H1 (cell line): ENCODE results near the gene TPPP3. TPM values are rescaled to one million over a fixed set of nuclear protein-coding genes. Genes with fewer than 3 reads are reported as not detected.

Experiments
- CTCF ChIA-PET: fragments of 300-600 bp; sonication (Branson Sonifier 250); formaldehyde crosslinking; loops from one replicate; lab custom pipeline; 2021; ENCODE audit not compliant: partially characterized antibody; lab: Charles Lee
- POLR2A ChIA-PET: fragments of 300-600 bp; sonication (Branson Sonifier 250); formaldehyde crosslinking; loops from one replicate; lab custom pipeline; 2021; ENCODE audit warnings: inconsistent platforms; ENCODE audit not compliant: partially characterized antibody; lab: Charles Lee
- DNase-seq, 2 experiments: peaks; one replicate each; pipeline versions ENCODE4 v3.0.0 to v3.0.0-alpha.2; 2010 to 2022; ENCODE audit warnings: low spot score in 2 of 2, low read depth in 1 of 2, mixed read lengths in 1 of 2
- FAIRE-seq: peaks from 2 replicates; lab custom pipeline; 2011; peaks lifted over from hg19 to GRCh38; lab: Jason Lieb, UNC
- H2AFZ ChIP-seq: 2 replicates; pipeline ENCODE4 v1.8.1; 2012; ENCODE audit warnings: low read length, inconsistent platforms
- H2AK5ac ChIP-seq: 2 replicates; pipeline ENCODE4 v1.6.1; 2013; ENCODE audit warnings: low read depth, low read length
- H2BK120ac ChIP-seq: replicated peaks from 2 replicates; pipeline ENCODE3; 2013; ENCODE audit warnings: low read depth, low read length, inconsistent platforms
- H2BK12ac ChIP-seq: 2 replicates; pipeline ENCODE4 v1.6.1; 2013; ENCODE audit warnings: low read depth, low read length
- H2BK15ac ChIP-seq: 2 replicates; pipeline ENCODE4 v1.6.1; 2013; ENCODE audit warnings: low read length
- H2BK20ac ChIP-seq: 2 replicates; pipeline ENCODE4 v1.6.1; 2013; ENCODE audit warnings: low read length
- H2BK5ac ChIP-seq: 2 replicates; pipeline ENCODE4 v1.6.1; 2013; ENCODE audit warnings: low read depth, low read length
- H3K14ac ChIP-seq: 2 replicates; pipeline ENCODE4 v1.6.1; 2013; ENCODE audit warnings: inconsistent platforms; ENCODE audit not compliant: insufficient read length
- H3K18ac ChIP-seq: 2 replicates; pipeline ENCODE4 v1.6.1; 2013; ENCODE audit warnings: low read length; ENCODE audit errors: extremely low read depth
- H3K23ac ChIP-seq: 2 replicates; pipeline ENCODE4 v1.6.1; 2013; ENCODE audit warnings: inconsistent platforms; ENCODE audit not compliant: insufficient read length
- H3K23me2 ChIP-seq: 2 replicates; pipeline ENCODE4 v1.6.1; 2013; ENCODE audit warnings: low read depth, low read length
- H3K27ac ChIP-seq: 2 replicates; pipeline ENCODE4 v1.6.1; 2011; ENCODE audit warnings: low read depth, low read length, inconsistent platforms
- H3K27me3 ChIP-seq, 4 experiments: replicated peaks in 1 of 4; 1 replicate in 1 of 4; 2 replicates in 3 of 4; pipeline versions ENCODE4 v1.6.1 to v1.8.1; 2011 to 2013; ENCODE audit warnings: low read length in 3 of 4, mild to moderate bottlenecking in 3 of 4, inconsistent platforms in 2 of 4, mixed read lengths in 2 of 4, moderate library complexity in 1 of 4; ENCODE audit not compliant: control insufficient read depth in 3 of 4, insufficient read depth in 3 of 4; ENCODE audit errors: extremely low read depth in 1 of 4
- H3K36me3 ChIP-seq, 4 experiments: 2 replicates each; pipeline versions ENCODE4 v1.6.1 to v1.8.1; 2011 to 2013; ENCODE audit warnings: mild to moderate bottlenecking in 4 of 4, low read length in 3 of 4, moderate library complexity in 2 of 4, control low read depth in 1 of 4, inconsistent platforms in 1 of 4; ENCODE audit not compliant: insufficient read depth in 4 of 4, control insufficient read depth in 2 of 4
- H3K4ac ChIP-seq: replicated peaks from 2 replicates; pipeline ENCODE3; 2013; ENCODE audit warnings: low read length, low read depth, mixed read lengths, inconsistent platforms; ENCODE audit not compliant: insufficient read length
- H3K4me1 ChIP-seq, 4 experiments: replicated peaks in 1 of 4; 1 replicate in 1 of 4; 2 replicates in 3 of 4; pipeline versions ENCODE4 v1.6.1 to v1.8.1; 2011 to 2013; ENCODE audit warnings: low read length in 3 of 4, inconsistent platforms in 2 of 4, mixed read lengths in 1 of 4; ENCODE audit not compliant: insufficient read depth in 4 of 4, control insufficient read depth in 3 of 4
- H3K4me2 ChIP-seq, 2 experiments: 2 replicates each; pipeline versions ENCODE4 v1.6.1 to v1.8.1; 2011 to 2013; ENCODE audit warnings: low read depth in 2 of 2, low read length in 2 of 2, control low read depth in 1 of 2, inconsistent platforms in 1 of 2, mild to moderate bottlenecking in 1 of 2; ENCODE audit not compliant: insufficient read depth in 1 of 2
- H3K4me3 ChIP-seq, 4 experiments: fragments of 200-600, 300-600 bp in 1 of 4; sonication (generic), shearing (Covaris generic), sonication (Bioruptor Twin) in 1 of 4; 2 replicates each; pipeline versions ENCODE4 v1.5.1 to v1.8.1; 2011 to 2016; ENCODE audit warnings: low read length in 4 of 4, low read depth in 3 of 4, control low read depth in 2 of 4, inconsistent platforms in 2 of 4, mild to moderate bottlenecking in 2 of 4, mixed read lengths in 1 of 4, moderate library complexity in 1 of 4; ENCODE audit not compliant: insufficient read depth in 2 of 4; ENCODE audit errors: extremely low read depth in 1 of 4
- H3K56ac ChIP-seq: replicated peaks from 2 replicates; pipeline ENCODE3; 2013; ENCODE audit warnings: low read depth, mild to moderate bottlenecking, mixed read lengths, low read length, inconsistent platforms; ENCODE audit not compliant: insufficient read length
- H3K79me1 ChIP-seq: 2 replicates; pipeline ENCODE4 v1.6.1; 2013; ENCODE audit warnings: low read depth, low read length, control low read depth
- H3K79me2 ChIP-seq, 2 experiments: 2 replicates each; pipeline versions ENCODE4 v1.6.1 to v1.8.1; 2012 to 2013; ENCODE audit warnings: low read length in 2 of 2, mild to moderate bottlenecking in 2 of 2, inconsistent platforms in 1 of 2; ENCODE audit not compliant: insufficient read depth in 2 of 2, control insufficient read depth in 1 of 2
- H3K9ac ChIP-seq, 4 experiments: replicated peaks in 1 of 4; 1 replicate in 1 of 4; 2 replicates in 3 of 4; pipeline versions ENCODE4 v1.6.1 to v1.8.1; 2011 to 2013; ENCODE audit warnings: low read depth in 3 of 4, low read length in 3 of 4, control low read depth in 2 of 4, mild to moderate bottlenecking in 2 of 4, moderate library complexity in 2 of 4, inconsistent platforms in 1 of 4; ENCODE audit errors: extremely low read depth in 1 of 4
- H3K9me3 ChIP-seq, 2 experiments: 2 replicates each; pipeline versions ENCODE4 v1.6.1 to v1.8.1; 2012 to 2013; ENCODE audit warnings: mild to moderate bottlenecking in 2 of 2, moderate library complexity in 2 of 2, control low read depth in 1 of 2, inconsistent platforms in 1 of 2, low read depth in 1 of 2, low read length in 1 of 2, mixed read lengths in 1 of 2; ENCODE audit not compliant: insufficient read depth in 2 of 2
- H4K20me1 ChIP-seq, 2 experiments: replicated peaks in 1 of 2; 2 replicates each; pipeline versions ENCODE3 to v1.8.1; 2011 to 2013; ENCODE audit warnings: inconsistent platforms in 2 of 2, low read length in 2 of 2, mild to moderate bottlenecking in 1 of 2; ENCODE audit not compliant: insufficient read depth in 2 of 2, control insufficient read depth in 1 of 2
- H4K5ac ChIP-seq: 2 replicates; pipeline ENCODE4 v1.6.1; 2013; ENCODE audit warnings: low read length, low read depth, mixed read lengths, inconsistent platforms; ENCODE audit not compliant: insufficient read length
- H4K8ac ChIP-seq: 2 replicates; pipeline ENCODE4 v1.8.0; 2013; ENCODE audit warnings: mild to moderate bottlenecking, moderate library complexity, low read length, inconsistent platforms; ENCODE audit not compliant: insufficient read depth; ENCODE audit errors: extremely low read depth
- H4K91ac ChIP-seq: replicated peaks from 2 replicates; pipeline ENCODE3; 2013; ENCODE audit warnings: low read length, mixed read lengths, inconsistent platforms; ENCODE audit not compliant: insufficient read length
- CEBPB ChIP-seq: IDR thresholded peaks from 2 replicates; pipeline ENCODE4 v1.6.1; 2012; ENCODE audit warnings: low read depth, low read length
- HDAC2 ChIP-seq, 2 experiments: fragments of 300-600 bp in 1 of 2; sonication (generic) in 1 of 2; IDR thresholded peaks; 2 replicates each; pipeline ENCODE4 v1.6.1; 2011 to 2012; ENCODE audit warnings: low read depth in 2 of 2, low read length in 2 of 2, mild to moderate bottlenecking in 2 of 2, moderate library complexity in 2 of 2, borderline replicate concordance in 1 of 2, inconsistent platforms in 1 of 2
- JUND ChIP-seq: IDR thresholded peaks from 2 replicates; pipeline ENCODE4 v1.6.1; 2011; ENCODE audit warnings: mild to moderate bottlenecking, improper control_type of control experiment, low read length
- PHF8 ChIP-seq: fragments of 200-600 bp; sonication (generic); conservative IDR thresholded peaks from 2 replicates; pipeline ENCODE4 v1.7.1; 2012; ENCODE audit warnings: low read depth, mild to moderate bottlenecking, inconsistent platforms, low read length, moderate library complexity
- SAP30 ChIP-seq: fragments of 300-600 bp; sonication (generic); IDR thresholded peaks from 2 replicates; pipeline ENCODE4 v1.7.1; 2012; ENCODE audit warnings: low read length, moderate library complexity, mild to moderate bottlenecking, inconsistent platforms; ENCODE audit not compliant: insufficient read depth, insufficient replicate concordance
- SP1 ChIP-seq: IDR thresholded peaks from 2 replicates; pipeline ENCODE4 v1.6.1; 2011; ENCODE audit warnings: low read depth, low read length
- SP2 ChIP-seq: IDR thresholded peaks from 2 replicates; pipeline ENCODE4 v1.6.1; 2012; ENCODE audit warnings: mild to moderate bottlenecking, low read length, inconsistent platforms
- SUZ12 ChIP-seq: fragments of 200-600 bp; sonication (generic); IDR thresholded peaks from 2 replicates; pipeline ENCODE4 v1.6.1; 2012; ENCODE audit warnings: mild to moderate bottlenecking, inconsistent platforms, low read length, moderate library complexity, mixed read lengths
- TAF1 ChIP-seq: IDR thresholded peaks from 2 replicates; pipeline ENCODE4 v1.6.1; 2011; ENCODE audit warnings: mild to moderate bottlenecking, low read depth, low read length
- TCF12 ChIP-seq: IDR thresholded peaks from 2 replicates; pipeline ENCODE4 v1.6.1; 2011; ENCODE audit warnings: low read depth, mild to moderate bottlenecking, low read length
- USF2 ChIP-seq: IDR thresholded peaks from 2 replicates; pipeline ENCODE4 v1.6.1; 2011; ENCODE audit warnings: low read length, improper control_type of control experiment
- WGBS, 2 experiments: shearing (Covaris generic) in 1 of 2; methylation state at CpG; one replicate each; pipeline versions ENCODE4 v1.1.6 to v1.1.7; 2013 to 2015; ENCODE audit warnings: low lambda C conversion rate in 2 of 2, mixed read lengths in 2 of 2, inconsistent platforms in 1 of 2, low coverage in 1 of 2, missing lambda C conversion rate in 1 of 2; ENCODE audit not compliant: insufficient replicate concordance in 2 of 2, insufficient coverage in 1 of 2, insufficient read length in 1 of 2; ENCODE audit errors: extremely low coverage in 1 of 2, missing lambda C conversion rate in 1 of 2; 5-methylcytosine and 5-hydroxymethylcytosine counted together
- polyA plus RNA-seq, 7 experiments: library from polyadenylated mRNA; depleted of rRNA in 3 of 7; stranded (reverse) in 5 of 7; unstranded in 2 of 7; fragments of >200 nt in 5 of 7; fragments of 200-250 nt in 2 of 7; gene quantifications; 1 replicate in 5 of 7; 2 replicates in 1 of 7; 4 replicates in 1 of 7; pipeline versions ENCODE4 v1.2.1 to v1.2.3, GENCODE V29; 2011 to 2013; ENCODE audit warnings: missing spikeins in 2 of 7, mixed read lengths in 2 of 7
- total RNA-seq: library from RNA; stranded (reverse); fragmentation: NEBNext Ultra II Directional; extraction: Animal tissue kit (Norgen Biotek cat#: 25700); gene quantifications from 2 replicates; pipeline ENCODE4 v1.2.1, GENCODE V29; 2021
- TF ChIP-seq, protein P1 (sequence below): IDR thresholded peaks from 2 replicates; pipeline ENCODE4 v1.6.1; 2012; ENCODE audit warnings: inconsistent platforms

The TPPP3 gene
- total and polyA plus RNA-seq, 2 of the 8 experiments (the other 6 are each of a cell fraction or from before 2014, with no cell fraction given): 0.77 to 1.0 TPM

DNA sequence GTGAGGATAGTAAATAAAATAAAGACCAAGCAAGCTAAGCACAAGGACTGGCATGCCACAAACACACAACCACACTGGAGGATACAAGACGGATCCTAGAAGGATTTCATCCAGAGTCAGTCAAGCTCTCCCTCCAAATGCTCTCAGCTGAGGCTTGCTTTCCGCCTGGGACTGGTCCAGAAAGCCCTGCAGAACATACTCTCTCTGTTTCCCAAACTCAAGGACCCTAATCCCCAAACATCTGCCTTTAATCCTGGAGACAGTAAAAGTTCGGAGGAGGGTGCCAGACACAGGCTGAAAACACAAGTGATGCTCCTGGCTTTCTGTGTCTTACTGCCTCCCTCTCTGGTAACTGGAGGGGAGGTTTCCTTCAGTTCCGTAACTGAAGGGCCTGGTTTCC lies 32.3 kb upstream of the TPPP3 start:
- Histone ChIP-seq H2BK5ac (peak overlapping the region; percentile 98; the same call in 1 of the 2 replicates), H2BK15ac (peak overlapping the region; percentile 93; the same call in 1 of the 2 replicates), H2BK120ac (peak overlapping the region; percentile 6), H3K27me3 (peaks cover 0 to 19% (median 15%) of the 10 kb centered on the region in 4 experiments; a peak in 6 of 7 replicates), H3K4me1 (peaks cover 31 to 48% (median 39%) of the 10 kb centered on the region in 4 experiments), H2BK12ac (peak overlapping the region; percentile 93; the same call in 1 of the 2 replicates), H3K23me2 (peaks cover 7% of the 10 kb centered on the region; the same call in 1 of the 2 replicates), H4K20me1 (no peaks in the 10 kb centered on the region), H3K18ac (peak overlapping the region; percentile 93), H3K27ac (0 out of 2 replicates have a peak overlapping the region, but pooled peaks have one; percentile 58), H4K5ac (peak overlapping the region; percentile 1), H3K23ac (no peak overlapping the region), H3K56ac (no peak overlapping the region), H2AK5ac (peak overlapping the region; percentile 59; the same call in 1 of the 2 replicates), H4K91ac (peak overlapping the region; percentile 75), H3K4ac (peak overlapping the region; percentile 25), H3K4me3 (no peak overlapping the region), H3K79me1 (peaks cover 6% of the 10 kb centered on the region; the same call in 1 of the 2 replicates), H2AFZ (no peak overlapping the region), H3K79me2 (no peaks in the 10 kb centered on the region), H3K4me2 (peak overlapping the region; percentile 62 to 86; a peak in 3 of 4 replicates), H2BK20ac (peak overlapping the region; percentile 99), H4K8ac (no peak overlapping the region; the same call in 1 of the 2 replicates), H3K36me3 (no peaks in the 10 kb centered on the region), H3K9ac (no peak overlapping the region), H3K14ac (no peak overlapping the region), H3K9me3 (no peaks in the 10 kb centered on the region)
- POLR2A ChIA-PET: interaction anchor here (0.8 to 1.2 kb wide), 4 partner anchors 10 to 179 kb away, joined by 3 to 5 read pairs (median 4); partner anchors contain the start of gene AGRP
- WGBS, 2 experiments: 67% methylated on average over 4 of the region's 4 CpGs; no CpG with 5 or more reads in 1 of the 2 experiments
- DNase-seq (no peak), FAIRE-seq (no peak)
- CTCF ChIA-PET: interaction anchor here (0.6 to 24.6 kb wide), 13 partner anchors 7 to 167 kb away, joined by 3 to 476 read pairs (median 8); partner anchors contain the start of genes KCTD19, LRRC36, TPPP3 and ZDHHC1
- TF ChIP-seq JUND: no peak
- TF ChIP-seq, protein P1, sequence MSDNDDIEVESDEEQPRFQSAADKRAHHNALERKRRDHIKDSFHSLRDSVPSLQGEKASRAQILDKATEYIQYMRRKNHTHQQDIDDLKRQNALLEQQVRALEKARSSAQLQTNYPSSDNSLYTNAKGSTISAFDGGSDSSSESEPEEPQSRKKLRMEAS: no peak
- TF ChIP-seq HDAC2 (IDR thresholded peaks at IDR 0.05; ENCODE audit: borderline replicate concordance in 1 of 2, low read depth in 2 of 2, low read length in 2 of 2): no peak
- no peak for TF ChIP-seq SP1
- TF ChIP-seq TCF12: no peak
- no peak for TF ChIP-seq USF2
- no peak for TF ChIP-seq SUZ12
- TF ChIP-seq PHF8: no peak
- TF ChIP-seq SAP30: no peak
- TF ChIP-seq CEBPB: no peak
- no peak for TF ChIP-seq TAF1
- TF ChIP-seq SP2: no peak
